ENCODE results near the gene HECTD1. TPM values are rescaled to one million over a fixed set of nuclear protein-coding genes. Genes with fewer than 3 reads are reported as not detected.

The HECTD1 gene
- total RNA-seq, 1 donor from 2014 or later = 174 TPM

Other genes starting within 250 kb of the HECTD1 start
- 5.1 TPM for gene AP4S1, start 182.1 kb downstream of the HECTD1 start, total RNA-seq
- gene STRN3, start 181.4 kb downstream of the HECTD1 start, total RNA-seq = 24.5 TPM
- gene HEATR5A, start 212.8 kb upstream of the HECTD1 start, total RNA-seq = 25.8 TPM
- 23.2 TPM for gene DTD2, start 249.7 kb upstream of the HECTD1 start, total RNA-seq

Measured in esophagus mucosa (tissue), 1 donor.